Upper lobe of left lung (tissue), 6 donors: Measurements from ENCODE around the gene SLC66A2. TPM values are rescaled to one million over a fixed set of nuclear protein-coding genes. Genes with fewer than 3 reads are reported as not detected.
A peak's percentile ranks its signal among the peaks of the same experiment; 100 is the strongest.
"Not testable (repeated sequence)": the region's sequence is repeated elsewhere in the genome, so short reads cannot be mapped to it uniquely, and the experiment has no call there.

Experiments
- ATAC-seq, 2 donors: fragments of 200-7000 bp; cut with Tn5 transposase; one replicate each; pipeline ENCODE4 v1.9.1; 2022; ENCODE audit warnings: mild to moderate bottlenecking in 2 of 2, moderate library complexity in 2 of 2; ENCODE audit not compliant: low FRiP score in 2 of 2
- DNase-seq, 2 donors: peaks; one replicate each; pipeline ENCODE4 v3.0.0-alpha.2; 2019 to 2020
- H3K27ac ChIP-seq, 4 donors: fragments of 200-600 bp; sonication (generic); one replicate each; pipeline ENCODE4 v1.5.1; 2016 to 2019
- H3K27me3 ChIP-seq, 4 donors: fragments of 200-600 bp; sonication (generic); one replicate each; pipeline ENCODE4 v1.5.1; 2017 to 2019
- H3K36me3 ChIP-seq, 4 donors: fragments of 200-600 bp; sonication (generic); one replicate each; pipeline ENCODE4 v1.5.1; 2016 to 2019
- H3K4me1 ChIP-seq, 4 donors: fragments of 200-600 bp; sonication (generic); one replicate each; pipeline ENCODE4 v1.5.1; 2018 to 2019
- H3K4me3 ChIP-seq, 4 donors: fragments of 200-600 bp; sonication (generic); one replicate each; pipeline ENCODE4 v1.5.1; 2017 to 2019; ENCODE audit warnings: mild to moderate bottlenecking in 2 of 4, moderate library complexity in 1 of 4
- H3K9me3 ChIP-seq, 4 donors: fragments of 200-600 bp; sonication (generic); one replicate each; pipeline ENCODE4 v1.5.1; 2018 to 2019
- EP300 ChIP-seq, 4 donors: sonication (generic); formaldehyde crosslinking; IDR thresholded peaks; one replicate each; pipeline ENCODE4 v1.5.1; 2017; ENCODE audit warnings: antibody characterized with exemption in 4 of 4, control low read depth in 2 of 4
- POLR2A ChIP-seq, 4 donors: fragments of 450-650 bp; IDR thresholded peaks; one replicate each; pipeline ENCODE4 v1.5.1; 2016 to 2017; ENCODE audit warnings: antibody characterized with exemption in 4 of 4, mild to moderate bottlenecking in 2 of 4
- POLR2AphosphoS5 ChIP-seq, 2 donors: sonication (generic); formaldehyde crosslinking; IDR thresholded peaks; one replicate each; pipeline ENCODE4 v1.5.1; 2017; ENCODE audit warnings: antibody characterized with exemption in 2 of 2
- WGBS, 2 donors: methylation state at CpG; one replicate each; pipeline ENCODE4 v1.1.5; 2017 to 2018; 5-methylcytosine and 5-hydroxymethylcytosine counted together
- total RNA-seq, 6 donors: library from RNA; depleted of rRNA in 4 of 6; stranded (reverse); fragments of >200 nt in 4 of 6; gene quantifications; one replicate each; pipeline versions ENCODE4 v1.1.0 to v1.2.1, GENCODE V29; 2016 to 2021
- TF ChIP-seq, protein P1 (sequence below), 6 experiments: fragments of 450-650 bp in 4 of 6; fragments of 200-600 bp in 2 of 6; sonication (generic) in 2 of 6; IDR thresholded peaks; one replicate each; pipeline ENCODE4 v1.5.1; 2016 to 2019; ENCODE audit warnings: antibody characterized with exemption in 6 of 6
- donor health status: DM: no; HTN: no; CAD: no; lungs with moderate emphysema.
- donor health status: DM: no; HTN: yes; CAD: no; lungs with severe emphysema.

The SLC66A2 gene
- 10 to 100 TPM; 37.6 to 90.7 (median 66.5) TPM for total RNA-seq

DNA sequence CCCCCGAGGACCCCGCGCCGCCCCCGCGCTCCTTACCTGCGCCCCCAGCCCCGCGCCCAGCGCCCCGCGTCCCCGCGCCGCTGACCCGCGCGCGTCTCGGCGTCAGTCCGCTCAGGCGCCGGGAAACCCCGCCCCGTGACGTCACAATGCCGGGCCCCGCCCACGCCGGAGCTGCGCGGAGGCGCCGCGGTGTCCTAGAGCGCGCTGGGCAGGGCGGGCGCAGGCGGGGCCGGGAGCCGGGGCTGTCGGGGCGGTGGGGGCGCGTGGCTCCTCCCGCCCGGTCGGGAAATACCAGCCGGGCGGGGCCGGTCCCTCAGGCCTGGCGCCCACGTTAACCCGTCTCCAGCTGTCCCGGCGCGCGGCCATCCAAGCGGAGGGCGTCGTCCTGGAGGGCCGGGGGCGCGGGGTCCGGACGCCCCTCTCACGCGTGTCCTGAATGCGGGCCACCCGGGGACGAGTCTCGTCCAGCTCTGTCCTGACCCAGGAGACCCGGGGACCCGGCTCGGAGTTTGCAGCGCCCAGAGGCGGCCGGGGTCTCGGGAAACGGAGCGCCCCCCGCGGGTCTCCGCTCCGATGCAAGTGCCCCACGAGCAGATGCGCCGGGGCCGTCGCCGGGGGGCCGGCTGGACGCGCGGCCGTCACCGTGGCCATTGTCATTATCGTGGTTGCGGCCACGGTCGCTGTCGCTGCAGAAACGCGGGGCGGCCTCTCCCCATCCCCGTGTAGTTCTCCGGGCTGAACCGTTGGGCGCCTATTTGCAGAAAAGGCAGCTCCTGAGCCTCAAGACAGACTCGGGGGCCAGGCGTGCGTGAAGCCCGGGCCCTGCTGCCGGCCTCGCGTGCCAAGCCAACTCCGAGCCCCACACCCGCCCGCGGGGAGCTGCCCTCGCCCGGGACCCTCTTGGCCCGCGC is at the start of gene SLC66A2:
TSS of gene SLC66A2 (minus strand) at position 109 of the 911 bp plus-strand sequence. CDS start 727 bp downstream, outside the sequence.
- Histone ChIP-seq H3K27ac (peak within 1 kb of the TSS; percentile 92 to 96 (median 93)), H3K4me3 (peak within 1 kb of the TSS; percentile 79 to 91 (median 84)), H3K27me3 (no peaks in the 10 kb centered on the region), H3K36me3 (peaks cover 0 to 12% (median 6%) of the 10 kb centered on the region in 4 donors), H3K4me1 (peaks cover 37 to 57% (median 49%) of the 10 kb centered on the region in 4 donors), H3K9me3 (no peaks in the 10 kb centered on the region)
- ATAC-seq (peak; percentile 87 to 96), DNase-seq (peak; percentile 94 to 100)
- WGBS, 2 donors = 0 to 2% methylated on average over 4 to 45 of the region's 126 CpGs
- TF ChIP-seq, protein P1, sequence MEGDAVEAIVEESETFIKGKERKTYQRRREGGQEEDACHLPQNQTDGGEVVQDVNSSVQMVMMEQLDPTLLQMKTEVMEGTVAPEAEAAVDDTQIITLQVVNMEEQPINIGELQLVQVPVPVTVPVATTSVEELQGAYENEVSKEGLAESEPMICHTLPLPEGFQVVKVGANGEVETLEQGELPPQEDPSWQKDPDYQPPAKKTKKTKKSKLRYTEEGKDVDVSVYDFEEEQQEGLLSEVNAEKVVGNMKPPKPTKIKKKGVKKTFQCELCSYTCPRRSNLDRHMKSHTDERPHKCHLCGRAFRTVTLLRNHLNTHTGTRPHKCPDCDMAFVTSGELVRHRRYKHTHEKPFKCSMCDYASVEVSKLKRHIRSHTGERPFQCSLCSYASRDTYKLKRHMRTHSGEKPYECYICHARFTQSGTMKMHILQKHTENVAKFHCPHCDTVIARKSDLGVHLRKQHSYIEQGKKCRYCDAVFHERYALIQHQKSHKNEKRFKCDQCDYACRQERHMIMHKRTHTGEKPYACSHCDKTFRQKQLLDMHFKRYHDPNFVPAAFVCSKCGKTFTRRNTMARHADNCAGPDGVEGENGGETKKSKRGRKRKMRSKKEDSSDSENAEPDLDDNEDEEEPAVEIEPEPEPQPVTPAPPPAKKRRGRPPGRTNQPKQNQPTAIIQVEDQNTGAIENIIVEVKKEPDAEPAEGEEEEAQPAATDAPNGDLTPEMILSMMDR (IDR thresholded peaks at IDR 0.05) = peak in 1 of 6 experiments; percentile 14
- TF ChIP-seq POLR2A (IDR thresholded peaks at IDR 0.05) (peak in 2 of 4 donors; percentile 49 to 81), EP300 (IDR thresholded peaks at IDR 0.05) (no peak), POLR2AphosphoS5 (IDR thresholded peaks at IDR 0.05) (peak; percentile 49 to 83)

GRCh38 chr18:80000877-80001276 is 49.4 kb upstream of the SLC66A2 start:
- ATAC-seq (no peak), DNase-seq (no peak)
- no peaks in the 10 kb centered on the region for H3K4me1 ChIP-seq
- no peak overlapping the region for H3K4me3 ChIP-seq
- H3K27me3 ChIP-seq = no peaks in the 10 kb centered on the region
- H3K36me3 ChIP-seq = no peaks in the 10 kb centered on the region
- H3K9me3 ChIP-seq = peaks cover 0 to 19% (median 7%) of the 10 kb centered on the region in 4 donors
- H3K27ac ChIP-seq = no peak overlapping the region
- WGBS, 2 donors = 75 to 82% methylated on average over 2 to 3 of the region's 3 CpGs
- TF ChIP-seq POLR2A (IDR thresholded peaks at IDR 0.05) = no peak
- no peak for TF ChIP-seq EP300 (IDR thresholded peaks at IDR 0.05)
- TF ChIP-seq, protein P1 (IDR thresholded peaks at IDR 0.05) = no peak
- no peak for TF ChIP-seq POLR2AphosphoS5 (IDR thresholded peaks at IDR 0.05)

- not testable (repeated sequence) for H3K36me3 ChIP-seq, ATAC-seq, H3K4me3 ChIP-seq, H3K27ac ChIP-seq, H3K27me3 ChIP-seq, DNase-seq, H3K4me1 ChIP-seq
- H3K9me3 ChIP-seq = peaks cover 0 to 19% (median 7%) of the 10 kb centered on the region in 4 donors
- 87% methylated on average over 2 of the region's 2 CpGs for WGBS, 2 donors
Observed at GRCh38 chr18:79999701-80000100, 48.2 kb upstream of the SLC66A2 start.

- H3K9me3 ChIP-seq = no peaks in the 10 kb centered on the region
- no peaks in the 10 kb centered on the region for H3K36me3 ChIP-seq
- 87 to 93% methylated on average over 2 of the region's 2 CpGs for WGBS, 2 donors
- no peak overlapping the region for H3K27ac ChIP-seq
- TF ChIP-seq POLR2AphosphoS5 (IDR thresholded peaks at IDR 0.05) (no peak), POLR2A (IDR thresholded peaks at IDR 0.05) (no peak), EP300 (IDR thresholded peaks at IDR 0.05) (no peak)
- TF ChIP-seq, protein P1 (IDR thresholded peaks at IDR 0.05) = no peak
- no peaks in the 10 kb centered on the region for H3K27me3 ChIP-seq
- ATAC-seq = no peak
- no peak overlapping the region for H3K4me3 ChIP-seq
- DNase-seq = no peak
- peaks cover 15 to 22% (median 19%) of the 10 kb centered on the region in 4 donors for H3K4me1 ChIP-seq
Observed at GRCh38 chr18:79991494-79991893, 40.0 kb upstream of the SLC66A2 start.

DNA sequence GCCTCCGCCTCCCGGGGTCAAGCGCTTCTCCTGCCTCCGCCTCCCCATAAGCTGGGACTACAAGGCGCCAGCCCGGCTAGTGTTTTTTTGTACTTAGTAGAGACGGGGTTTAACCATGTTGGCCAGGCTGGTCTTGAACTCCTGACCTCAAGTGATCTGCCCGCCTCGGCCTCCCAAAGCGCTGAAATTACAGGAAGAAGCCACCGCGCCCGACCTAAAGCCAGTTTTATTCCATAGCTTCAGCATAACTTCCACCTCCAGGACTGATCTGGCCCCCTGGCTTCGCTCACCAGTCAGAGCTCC is 37.7 kb upstream of the SLC66A2 start:
- no peak for TF ChIP-seq POLR2AphosphoS5 (IDR thresholded peaks at IDR 0.05)
- TF ChIP-seq, protein P1 (IDR thresholded peaks at IDR 0.05) = no peak
- no peak for TF ChIP-seq POLR2A (IDR thresholded peaks at IDR 0.05)
- TF ChIP-seq EP300 (IDR thresholded peaks at IDR 0.05) = no peak
- H3K4me1 ChIP-seq = peaks cover 15 to 31% (median 21%) of the 10 kb centered on the region in 4 donors
- WGBS, 2 donors = 64 to 66% methylated on average over 14 of the region's 14 CpGs
- H3K27ac ChIP-seq = peak overlapping the region; percentile 89 to 97 (median 96)
- H3K36me3 ChIP-seq = peaks cover 0 to 16% (median 0%) of the 10 kb centered on the region in 4 donors
- ATAC-seq = peak in 1 of 2 donors; percentile 39
- H3K27me3 ChIP-seq = no peaks in the 10 kb centered on the region
- no peaks in the 10 kb centered on the region for H3K9me3 ChIP-seq
- DNase-seq = no peak
- peak overlapping the region in 3 of 4 donors; percentile 72 to 98 (median 98) for H3K4me3 ChIP-seq
